AG09319 (cell line): ENCODE data around the gene MSL1.

Source experiments
- DNase-seq: peaks from one replicate; pipeline ENCODE4 v3.0.0-alpha.2; 2010; ENCODE audit warnings: low read depth; ENCODE audit errors: extremely low read depth
- CTCF ChIP-seq: IDR thresholded peaks from 2 replicates; pipeline ENCODE4 v1.5.1; 2011; ENCODE audit warnings: low read depth, mild to moderate bottlenecking, inconsistent platforms, low read length, moderate library complexity

Gene MSL1

GRCh38 chr17:40087049-40087794 lies 34.5 kb upstream of the MSL1 start:
- DNase-seq, result no peak
- TF ChIP-seq CTCF, result no peak

GRCh38 chr17:40087903-40088718 lies 33.7 kb upstream of the MSL1 start:
- no peak for DNase-seq
- TF ChIP-seq CTCF, result no peak

DNA sequence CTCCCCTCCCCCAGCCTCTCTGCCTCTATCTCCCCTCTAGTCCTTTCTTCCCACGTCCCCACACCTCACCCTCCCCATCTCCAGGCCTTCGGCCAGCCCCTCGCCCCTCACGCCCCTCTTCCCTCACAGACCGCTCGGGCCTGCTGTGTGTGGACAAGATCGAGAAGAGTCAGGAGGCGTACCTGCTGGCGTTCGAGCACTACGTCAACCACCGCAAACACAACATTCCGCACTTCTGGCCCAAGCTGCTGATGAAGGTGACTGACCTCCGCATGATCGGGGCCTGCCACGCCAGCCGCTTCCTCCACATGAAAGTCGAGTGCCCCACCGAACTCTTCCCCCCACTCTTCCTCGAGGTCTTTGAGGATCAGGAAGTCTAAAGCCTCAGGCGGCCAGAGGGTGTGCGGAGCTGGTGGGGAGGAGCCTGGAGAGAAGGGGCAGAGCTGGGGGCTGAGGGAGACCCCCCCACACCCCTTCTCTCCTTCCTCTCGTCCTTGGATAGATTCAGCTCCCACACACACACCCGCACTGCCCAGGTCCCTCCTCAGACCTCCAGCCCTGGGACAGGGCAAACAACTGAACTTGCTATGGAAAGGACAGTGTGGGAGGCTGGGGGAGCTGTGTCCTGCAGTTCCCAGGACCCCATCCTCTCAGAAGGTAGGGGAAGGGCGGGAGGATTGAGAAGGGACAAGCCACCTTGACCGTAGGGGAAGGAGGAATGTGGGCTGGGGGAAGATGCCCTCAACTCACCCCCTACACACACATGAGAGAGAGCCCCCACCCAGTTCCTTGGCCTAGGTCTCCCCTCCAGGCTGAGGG lies 32.5 kb upstream of the MSL1 start:
- DNase-seq, result no peak
- TF ChIP-seq CTCF, result no peak

GRCh38 chr17:40090237-40091119 lies 31.3 kb upstream of the MSL1 start:
- no peak for DNase-seq

GRCh38 chr17:40091691-40092397 lies 29.9 kb upstream of the MSL1 start:
- no peak for TF ChIP-seq CTCF
- no peak for DNase-seq

More at GRCh38 chr17:40090237-40091119, 31.3 kb upstream of the MSL1 start:
- no peak for TF ChIP-seq CTCF

GRCh38 chr17:40092581-40092980 lies 29.2 kb upstream of the MSL1 start:
- TF ChIP-seq CTCF, result no peak
- no peak for DNase-seq
